ENCODE results near the gene UPK3BL2.
"Not testable (repeated sequence)": the region's sequence is repeated elsewhere in the genome, so short reads cannot be mapped to it uniquely, and the experiment has no call there.

The UPK3BL2 gene

GRCh38 chr7:102494473-102495149 lies 48.9 kb downstream of the UPK3BL2 start:
- ATAC-seq: peak; percentile 77
- not testable (repeated sequence) for DNase-seq

- ATAC-seq, DNase-seq: not testable (repeated sequence)
Measured at GRCh38 chr7:102494026-102494425, 49.5 kb downstream of the UPK3BL2 start.

- DNase-seq: not testable (repeated sequence)
- ATAC-seq: peak; percentile 41
Measured at GRCh38 chr7:102493220-102493935, 50.1 kb downstream of the UPK3BL2 start.

- ATAC-seq (peak; percentile 75), DNase-seq (peak; percentile 77)
Measured at GRCh38 chr7:102490529-102491075, 52.9 kb downstream of the UPK3BL2 start.

All from stimulated activated naive CD8-positive, alpha-beta T cell treated with anti-CD3 and anti-CD28 coated beads, Interleukin-15, Interleukin-2, amounts not matched to agents 100 U/mL and 50 U/mL, for 24 hours (primary cell).